Vagina (tissue), 2 donors: ENCODE results near the gene CCKAR. TPM values are rescaled to one million over a fixed set of nuclear protein-coding genes. Genes with fewer than 3 reads are reported as not detected.

Source experiments
- DNase-seq, 2 donors: peaks; one replicate each; pipeline ENCODE4 v3.0.0-alpha.2; 2017; ENCODE audit errors: extremely low spot score in 2 of 2
- H3K27ac ChIP-seq: fragments of 200-600 bp; sonication (generic); one replicate; pipeline ENCODE4 v1.5.1; 2019
- H3K27me3 ChIP-seq: fragments of 200-600 bp; sonication (generic); one replicate; pipeline ENCODE4 v1.5.1; 2019
- H3K36me3 ChIP-seq, 2 donors: fragments of 200-600 bp; sonication (generic); one replicate each; pipeline ENCODE4 v1.5.1; 2017 to 2019
- H3K4me1 ChIP-seq: fragments of 200-600 bp; sonication (generic); one replicate; pipeline ENCODE4 v1.5.1; 2019
- H3K4me3 ChIP-seq, 2 donors: fragments of 200-600 bp; sonication (generic); 1 replicate in 1 of 2; 2 replicates in 1 of 2; pipeline ENCODE4 v1.5.1; 2016 to 2019
- H3K9me3 ChIP-seq: fragments of 200-600 bp; sonication (generic); one replicate; pipeline ENCODE4 v1.5.1; 2019
- POLR2A ChIP-seq, 2 donors: fragments of 450-650 bp; IDR thresholded peaks; one replicate each; pipeline ENCODE4 v1.6.1; 2017; ENCODE audit warnings: antibody characterized with exemption in 2 of 2, mild to moderate bottlenecking in 2 of 2, moderate library complexity in 2 of 2
- POLR2AphosphoS5 ChIP-seq, 2 donors: sonication (generic); formaldehyde crosslinking; IDR thresholded peaks; one replicate each; pipeline ENCODE4 v1.9.0; 2017; ENCODE audit warnings: antibody characterized with exemption in 2 of 2, mild to moderate bottlenecking in 2 of 2, low read depth in 1 of 2; ENCODE audit not compliant: insufficient read depth in 1 of 2
- intact Hi-C: fragments of 100-400 bp; cut with DNase I; formaldehyde crosslinking; loops from one replicate; pipeline ENCODE4 v1.15.1; 2023
- total RNA-seq: library from RNA; depleted of rRNA; stranded (reverse); fragments of >200 nt; gene quantifications from one replicate; pipeline ENCODE4 v1.2.3, GENCODE V29; 2016
- TF ChIP-seq, protein P1 (sequence below), 3 experiments: fragments of 450-650 bp in 2 of 3; fragments of 200-600 bp in 1 of 3; sonication (generic) in 1 of 3; IDR thresholded peaks; one replicate each; pipeline ENCODE4 v1.5.1; 2017 to 2019; ENCODE audit warnings: antibody characterized with exemption in 3 of 3, mild to moderate bottlenecking in 2 of 3, moderate library complexity in 2 of 3

CCKAR gene, protein sequence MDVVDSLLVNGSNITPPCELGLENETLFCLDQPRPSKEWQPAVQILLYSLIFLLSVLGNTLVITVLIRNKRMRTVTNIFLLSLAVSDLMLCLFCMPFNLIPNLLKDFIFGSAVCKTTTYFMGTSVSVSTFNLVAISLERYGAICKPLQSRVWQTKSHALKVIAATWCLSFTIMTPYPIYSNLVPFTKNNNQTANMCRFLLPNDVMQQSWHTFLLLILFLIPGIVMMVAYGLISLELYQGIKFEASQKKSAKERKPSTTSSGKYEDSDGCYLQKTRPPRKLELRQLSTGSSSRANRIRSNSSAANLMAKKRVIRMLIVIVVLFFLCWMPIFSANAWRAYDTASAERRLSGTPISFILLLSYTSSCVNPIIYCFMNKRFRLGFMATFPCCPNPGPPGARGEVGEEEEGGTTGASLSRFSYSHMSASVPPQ
- 0.74 TPM for total RNA-seq

DNA sequence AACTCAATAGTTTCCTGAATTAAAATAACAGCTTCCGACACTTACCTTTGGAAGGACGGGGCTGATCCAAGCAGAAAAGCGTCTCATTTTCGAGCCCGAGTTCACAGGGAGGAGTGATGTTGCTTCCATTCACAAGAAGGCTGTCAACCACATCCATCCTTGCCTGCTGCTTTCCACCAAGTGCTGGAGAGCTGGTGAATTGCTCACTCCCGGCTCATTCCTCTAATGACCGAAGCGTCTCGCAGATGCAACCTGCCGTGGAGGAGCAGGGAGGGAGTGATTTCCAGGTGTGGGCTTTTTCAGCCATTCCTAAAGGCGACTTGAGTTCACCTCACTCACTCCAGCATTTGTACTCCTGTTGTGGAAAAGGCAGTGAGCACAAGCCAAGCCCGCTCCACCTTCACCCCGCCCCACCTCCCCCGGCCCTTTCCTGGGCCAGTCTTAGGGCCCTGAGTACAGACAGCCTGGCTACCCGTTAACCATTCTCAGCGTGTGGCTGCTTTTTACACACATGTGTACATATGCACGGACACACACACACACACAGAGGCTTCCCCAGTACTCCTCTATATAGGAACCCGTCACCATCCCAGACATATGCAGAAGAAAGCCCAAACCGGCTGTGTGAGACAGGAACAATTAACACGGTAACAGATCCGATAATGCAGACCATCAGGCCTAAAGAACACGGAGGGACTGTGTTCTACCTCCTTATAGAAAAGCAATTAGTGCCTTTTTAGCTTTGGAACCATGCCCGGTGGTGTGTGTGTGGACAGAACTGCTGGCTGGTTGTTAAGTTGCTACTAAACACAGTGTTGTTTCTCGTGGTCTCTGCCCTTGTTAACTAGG is at the start of gene CCKAR:
Gene CCKAR (minus strand): TSS at position 374 of the 849 bp plus-strand sequence. CDS start 217 bp downstream, at position 157.
- H3K27me3 ChIP-seq = no peaks in the 10 kb centered on the region
- no peaks in the 10 kb centered on the region for H3K36me3 ChIP-seq
- intact Hi-C loops = no loop called here
- no peak within 1 kb of the TSS for H3K4me3 ChIP-seq
- peak in 1 of 2 donors; percentile 77 for DNase-seq
- H3K4me1 ChIP-seq = no peaks in the 10 kb centered on the region
- H3K27ac ChIP-seq = no peak within 1 kb of the TSS
- TF ChIP-seq, protein P1, sequence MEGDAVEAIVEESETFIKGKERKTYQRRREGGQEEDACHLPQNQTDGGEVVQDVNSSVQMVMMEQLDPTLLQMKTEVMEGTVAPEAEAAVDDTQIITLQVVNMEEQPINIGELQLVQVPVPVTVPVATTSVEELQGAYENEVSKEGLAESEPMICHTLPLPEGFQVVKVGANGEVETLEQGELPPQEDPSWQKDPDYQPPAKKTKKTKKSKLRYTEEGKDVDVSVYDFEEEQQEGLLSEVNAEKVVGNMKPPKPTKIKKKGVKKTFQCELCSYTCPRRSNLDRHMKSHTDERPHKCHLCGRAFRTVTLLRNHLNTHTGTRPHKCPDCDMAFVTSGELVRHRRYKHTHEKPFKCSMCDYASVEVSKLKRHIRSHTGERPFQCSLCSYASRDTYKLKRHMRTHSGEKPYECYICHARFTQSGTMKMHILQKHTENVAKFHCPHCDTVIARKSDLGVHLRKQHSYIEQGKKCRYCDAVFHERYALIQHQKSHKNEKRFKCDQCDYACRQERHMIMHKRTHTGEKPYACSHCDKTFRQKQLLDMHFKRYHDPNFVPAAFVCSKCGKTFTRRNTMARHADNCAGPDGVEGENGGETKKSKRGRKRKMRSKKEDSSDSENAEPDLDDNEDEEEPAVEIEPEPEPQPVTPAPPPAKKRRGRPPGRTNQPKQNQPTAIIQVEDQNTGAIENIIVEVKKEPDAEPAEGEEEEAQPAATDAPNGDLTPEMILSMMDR (IDR thresholded peaks at IDR 0.05) = no peak
- TF ChIP-seq POLR2A (IDR thresholded peaks at IDR 0.05) (no peak), POLR2AphosphoS5 (IDR thresholded peaks at IDR 0.05; ENCODE audit: insufficient read depth in 1 of 2, low read depth in 1 of 2) (no peak)
- H3K9me3 ChIP-seq = no peaks in the 10 kb centered on the region

DNA sequence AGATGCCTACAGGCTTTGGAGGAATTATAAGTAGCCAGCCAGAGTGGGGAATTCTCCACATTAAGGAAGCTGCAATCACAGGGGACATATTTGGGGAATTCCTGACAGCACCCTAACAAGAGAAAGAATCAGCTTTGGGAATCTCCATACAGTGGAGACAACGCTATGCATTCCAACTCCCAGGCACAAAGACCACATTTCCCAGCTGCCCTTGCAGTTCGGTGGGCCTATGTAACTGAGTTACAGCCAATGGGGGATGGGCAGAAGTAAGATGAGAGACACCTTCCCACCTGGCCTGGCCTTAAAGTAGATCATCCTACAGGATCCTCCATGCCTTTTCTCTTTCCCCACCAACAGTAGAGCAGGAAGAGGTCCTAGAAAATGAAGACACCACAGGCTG is 43.4 kb upstream of the CCKAR start:
- DNase-seq = no peak
- no peak for TF ChIP-seq POLR2A (IDR thresholded peaks at IDR 0.05)
- TF ChIP-seq, protein P1 (IDR thresholded peaks at IDR 0.05) = no peak
- no peak for TF ChIP-seq POLR2AphosphoS5 (IDR thresholded peaks at IDR 0.05; ENCODE audit: insufficient read depth in 1 of 2, low read depth in 1 of 2)
- no peaks in the 10 kb centered on the region for H3K4me1 ChIP-seq
- H3K27ac ChIP-seq = no peak overlapping the region
- H3K9me3 ChIP-seq = no peaks in the 10 kb centered on the region
- H3K36me3 ChIP-seq = no peaks in the 10 kb centered on the region
- no peaks in the 10 kb centered on the region for H3K27me3 ChIP-seq
- intact Hi-C loops = no loop called here
- H3K4me3 ChIP-seq = no peak overlapping the region

DNA sequence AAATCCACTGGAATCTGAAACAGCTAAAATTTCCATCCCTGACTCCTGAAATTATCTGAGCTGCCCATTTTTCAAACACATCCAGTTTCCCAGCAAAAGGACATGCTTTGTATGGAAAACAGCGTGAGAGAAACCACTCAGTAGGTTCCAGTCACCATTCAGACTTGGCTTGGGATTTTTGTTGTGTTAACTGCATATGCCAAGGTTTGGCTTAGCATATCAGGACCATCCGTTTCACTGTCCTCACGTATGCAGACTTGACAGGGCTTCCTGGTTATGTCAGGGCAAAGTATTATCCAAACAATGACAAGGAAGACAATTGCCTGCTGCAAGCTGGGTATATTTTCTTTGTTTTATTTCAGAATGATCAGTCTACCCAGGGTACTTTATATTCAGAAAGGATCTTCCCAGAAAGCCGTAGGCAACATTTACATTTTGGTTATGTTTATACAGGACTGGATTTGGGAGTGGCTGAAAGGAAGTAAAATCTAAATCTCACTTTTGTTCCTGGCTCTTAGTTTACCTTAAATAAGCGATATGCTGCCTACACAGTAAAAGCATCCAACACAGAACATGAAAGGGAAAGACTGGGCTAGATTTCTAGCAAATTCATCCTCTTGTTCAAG is 41.3 kb upstream of the CCKAR start:
- no peak for DNase-seq
- H3K9me3 ChIP-seq = no peaks in the 10 kb centered on the region
- no peaks in the 10 kb centered on the region for H3K27me3 ChIP-seq
- no peak overlapping the region for H3K4me3 ChIP-seq
- intact Hi-C loops = no loop called here
- no peaks in the 10 kb centered on the region for H3K36me3 ChIP-seq
- TF ChIP-seq POLR2AphosphoS5 (IDR thresholded peaks at IDR 0.05; ENCODE audit: insufficient read depth in 1 of 2, low read depth in 1 of 2) (no peak), POLR2A (IDR thresholded peaks at IDR 0.05) (no peak)
- TF ChIP-seq, protein P1 (IDR thresholded peaks at IDR 0.05) = no peak
- no peaks in the 10 kb centered on the region for H3K4me1 ChIP-seq
- no peak overlapping the region for H3K27ac ChIP-seq

DNA sequence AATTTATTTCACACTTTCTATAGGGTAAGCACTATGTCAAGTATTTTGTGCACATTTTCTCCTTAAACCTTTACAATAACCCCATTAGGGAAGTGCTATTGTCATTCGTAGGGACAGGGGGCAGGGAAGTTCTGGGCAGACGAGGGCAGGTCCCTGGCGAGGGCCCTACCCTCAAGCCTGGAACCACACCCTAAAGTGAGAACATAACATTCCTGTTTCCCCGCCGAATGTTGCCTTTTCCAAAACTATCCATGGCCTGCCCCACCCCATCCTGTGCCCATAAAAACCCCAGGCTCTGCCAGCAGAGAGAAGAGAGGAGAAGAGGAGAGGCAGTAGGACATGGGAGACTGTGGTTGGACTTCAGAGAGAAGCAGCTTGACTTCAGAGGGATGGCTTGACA is 39.8 kb upstream of the CCKAR start:
- DNase-seq = no peak
- intact Hi-C loops = no loop called here
- Histone ChIP-seq H3K9me3 (no peaks in the 10 kb centered on the region), H3K4me1 (no peaks in the 10 kb centered on the region), H3K4me3 (no peak overlapping the region), H3K36me3 (no peaks in the 10 kb centered on the region), H3K27me3 (no peaks in the 10 kb centered on the region), H3K27ac (no peak overlapping the region)
- TF ChIP-seq POLR2A (IDR thresholded peaks at IDR 0.05) (no peak), POLR2AphosphoS5 (IDR thresholded peaks at IDR 0.05; ENCODE audit: insufficient read depth in 1 of 2, low read depth in 1 of 2) (no peak)
- TF ChIP-seq, protein P1 (IDR thresholded peaks at IDR 0.05) = no peak
